Activated CD4-positive, alpha-beta T cell treated with anti-CD3 and anti-CD28 coated beads, Interleukin-2, amount 50 U/mL, for 24 hours (primary cell): ENCODE measurements around the gene CFAP54.
"Not testable (repeated sequence)": the region's sequence is repeated elsewhere in the genome, so short reads cannot be mapped to it uniquely, and the experiment has no call there.

Source experiments
- DNase-seq, 2 donors: peaks; one replicate each; pipeline ENCODE4 v3.0.0-alpha.2; 2020; ENCODE audit warnings: low read depth in 1 of 2, low spot score in 1 of 2

Gene CFAP54

GRCh38 chr12:96472384-96472783 is 17.0 kb upstream of the CFAP54 start:
- no peak for DNase-seq

- DNase-seq, result no peak
Measured at GRCh38 chr12:96473394-96474093, 15.8 kb upstream of the CFAP54 start.

GRCh38 chr12:96474206-96474605 is 15.2 kb upstream of the CFAP54 start:
- DNase-seq, result no peak

- DNase-seq, result no peak
Measured at GRCh38 chr12:96478011-96478410, 11.4 kb upstream of the CFAP54 start.

GRCh38 chr12:96482086-96482485 is 7.3 kb upstream of the CFAP54 start:
- DNase-seq, result no peak

GRCh38 chr12:96483116-96483515 is 6.3 kb upstream of the CFAP54 start:
- no peak for DNase-seq

GRCh38 chr12:96486751-96487613 is 2.4 kb upstream of the CFAP54 start:
- DNase-seq, result no peak

GRCh38 chr12:96487634-96488033 is 1.7 kb upstream of the CFAP54 start:
- DNase-seq, result no peak

GRCh38 chr12:96493106-96493505 is 3.7 kb downstream of the CFAP54 start:
- DNase-seq, result no peak

- not testable (repeated sequence) for DNase-seq
Measured at GRCh38 chr12:96494154-96494553, 4.8 kb downstream of the CFAP54 start.

- no peak for DNase-seq
Measured at GRCh38 chr12:96495155-96495554, 5.8 kb downstream of the CFAP54 start.

- DNase-seq, result no peak
Measured at GRCh38 chr12:96495841-96496545, 6.6 kb downstream of the CFAP54 start.

GRCh38 chr12:96496944-96497343 is 7.6 kb downstream of the CFAP54 start:
- no peak for DNase-seq

GRCh38 chr12:96497855-96498254 is 8.5 kb downstream of the CFAP54 start:
- no peak for DNase-seq

GRCh38 chr12:96500693-96501092 is 11.3 kb downstream of the CFAP54 start:
- DNase-seq, result no peak

GRCh38 chr12:96501133-96501761 is 11.9 kb downstream of the CFAP54 start:
- peak in 1 of 2 donors; percentile 19 for DNase-seq

GRCh38 chr12:96501908-96502307 is 12.5 kb downstream of the CFAP54 start:
- DNase-seq, result no peak

GRCh38 chr12:96502477-96502876 is 13.1 kb downstream of the CFAP54 start:
- DNase-seq, result no peak

GRCh38 chr12:96502949-96503532 is 13.7 kb downstream of the CFAP54 start:
- DNase-seq, result no peak

- no peak for DNase-seq
Measured at GRCh38 chr12:96503976-96504375, 14.6 kb downstream of the CFAP54 start.

- no peak for DNase-seq
Measured at GRCh38 chr12:96506776-96507175, 17.4 kb downstream of the CFAP54 start.
